GM21360 (cell line): ENCODE results near the gene CWC15.
"Not testable (repeated sequence)": the region's sequence is repeated elsewhere in the genome, so short reads cannot be mapped to it uniquely, and the experiment has no call there.

Source experiments
- ATAC-seq: cut with Tn5 transposase; IDR thresholded peaks from one replicate; pipeline ENCODE4 v1.9.1; 2021; ENCODE audit warnings: mild to moderate bottlenecking, moderate library complexity; ENCODE audit not compliant: unreplicated experiment

CWC15 gene

DNA sequence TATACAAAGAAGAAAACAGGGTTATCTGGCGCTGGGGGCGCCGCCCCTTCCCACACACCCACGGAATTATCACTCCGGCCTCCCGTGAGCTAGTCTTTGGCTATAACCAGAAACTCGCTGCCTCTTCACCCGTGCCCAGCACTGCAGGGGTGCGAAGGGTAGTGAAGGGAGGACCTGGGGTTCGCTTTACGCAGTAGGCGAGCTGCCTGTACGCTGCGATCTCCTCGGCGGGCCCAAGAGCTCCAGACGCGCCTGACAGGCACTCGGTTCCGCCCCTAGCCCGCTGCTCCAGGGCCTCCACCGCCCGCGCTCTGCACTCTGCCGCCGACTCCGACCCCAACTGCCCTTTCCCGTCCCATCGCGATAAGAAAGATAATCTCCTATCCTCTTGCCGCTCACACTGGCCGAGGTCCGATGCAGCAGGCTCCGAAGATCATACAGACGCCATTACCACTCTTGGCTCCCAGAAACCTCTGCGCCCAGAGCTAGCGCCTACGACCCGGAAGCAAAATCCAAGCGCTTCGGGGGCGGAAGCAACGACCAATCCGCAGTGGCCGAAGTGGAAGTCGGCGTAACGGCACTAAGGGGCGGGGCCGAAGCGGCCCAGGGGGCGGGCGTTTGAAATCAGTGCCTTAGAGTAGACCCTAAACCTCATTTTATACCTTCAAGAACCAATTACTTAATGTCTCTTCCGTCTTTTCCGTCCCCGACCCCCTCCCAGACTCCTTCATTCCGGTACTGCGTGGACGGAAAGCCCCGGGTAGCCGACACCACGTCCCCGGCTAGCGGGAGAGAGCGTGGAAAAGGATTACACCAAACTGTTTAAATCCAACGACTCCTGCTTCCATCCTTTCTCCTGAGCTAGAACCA is at the start of gene CWC15, which contains the start of gene KDM4D:
CWC15 (minus strand) TSS at position 458 of the 870 bp plus-strand sequence. CDS start 1,371 bp downstream, outside the sequence.
KDM4D (plus strand) TSS at position 611 of the 870 bp plus-strand sequence. CDS start 23,664 bp downstream, outside the sequence.
- ATAC-seq = peak; percentile 100

DNA sequence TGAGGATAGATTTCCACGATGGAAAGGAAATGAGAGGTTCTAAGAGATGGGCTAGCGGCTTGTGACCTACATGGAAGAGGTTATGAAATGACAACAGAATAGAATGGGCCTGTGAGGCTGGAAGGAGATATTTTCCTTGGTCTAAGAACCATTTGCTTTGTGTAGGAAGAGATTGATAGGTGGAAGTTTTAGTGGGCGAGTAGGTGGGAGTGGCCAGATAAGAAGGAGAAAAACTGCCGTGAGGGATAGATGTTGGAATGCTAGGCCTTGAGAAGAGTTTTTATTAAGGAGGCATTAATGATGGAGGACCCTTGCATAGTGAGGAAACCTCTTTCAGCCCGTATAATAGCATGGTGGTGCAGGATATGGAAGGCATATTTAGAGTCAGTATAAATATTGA is 48.1 kb upstream of the CWC15 start:
- ATAC-seq = not testable (repeated sequence)

DNA sequence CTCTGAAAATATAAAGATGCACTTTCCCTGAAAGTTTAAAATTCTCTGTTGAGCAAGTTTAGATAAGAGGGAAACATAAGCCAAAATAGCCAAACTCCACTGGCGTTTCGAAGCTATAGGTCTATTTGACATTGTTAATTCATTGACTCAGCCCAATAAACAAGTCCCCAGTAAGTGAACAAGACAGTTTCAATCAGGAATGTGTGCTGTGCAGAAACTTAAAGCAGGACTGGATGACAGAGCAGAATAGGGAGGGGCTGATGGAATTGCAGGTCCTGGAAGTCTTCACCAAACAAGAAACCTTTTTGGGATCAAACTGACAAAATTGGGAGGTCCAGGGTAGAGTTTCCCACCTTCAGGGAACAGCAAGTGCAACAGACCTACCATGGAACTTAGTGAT is 42.8 kb upstream of the CWC15 start:
- ATAC-seq = no peak

DNA sequence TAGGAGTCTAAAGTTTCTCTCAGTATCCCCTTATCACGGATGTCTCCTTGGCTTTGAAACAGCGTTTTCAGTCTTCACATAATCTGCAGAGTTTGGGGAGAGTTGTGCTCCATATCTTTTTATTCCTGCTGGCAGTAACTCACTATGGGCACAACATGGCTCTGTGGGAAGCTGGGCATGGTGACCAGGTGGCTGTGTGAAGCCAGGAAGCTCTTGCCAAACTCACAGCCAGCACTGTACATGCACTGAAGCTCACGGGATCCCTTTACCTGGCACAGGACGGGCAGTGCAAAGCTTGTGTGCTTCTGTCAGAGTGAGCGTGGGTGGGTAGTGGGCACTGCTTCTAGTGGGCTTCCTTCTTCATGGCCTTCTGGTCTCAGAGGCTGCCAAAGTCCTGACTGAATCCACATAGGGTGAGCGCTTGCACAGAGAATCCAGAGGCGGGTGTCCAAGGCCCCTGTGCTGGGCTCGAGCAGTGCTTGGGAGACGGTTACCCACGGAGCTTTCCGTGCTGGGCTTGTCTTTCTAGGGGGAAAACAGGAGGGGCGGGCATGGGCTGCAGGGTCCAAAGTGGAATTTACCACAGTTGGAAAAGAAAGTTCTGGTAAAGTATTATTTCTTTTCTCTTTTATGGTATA is 40.9 kb upstream of the CWC15 start:
- no peak for ATAC-seq

DNA sequence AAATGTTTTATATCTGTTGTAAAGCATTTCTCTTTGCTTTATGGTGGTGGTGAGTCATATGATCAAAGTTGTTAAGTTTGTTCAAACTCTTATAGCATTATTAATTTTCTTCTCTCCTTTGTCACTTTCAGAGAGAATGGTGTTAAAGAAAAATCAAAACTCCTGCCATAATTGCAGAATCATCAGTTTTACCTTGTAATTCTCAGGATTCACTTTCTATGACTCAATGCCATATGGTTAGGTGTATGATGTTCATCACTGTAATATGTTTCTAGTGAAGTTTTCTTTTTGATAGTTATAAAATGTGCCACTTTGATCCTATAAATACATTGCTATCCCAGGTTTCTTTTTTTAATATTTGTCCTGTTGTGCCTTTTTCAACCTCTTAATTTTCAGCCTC is 38.0 kb upstream of the CWC15 start:
- ATAC-seq = no peak

DNA sequence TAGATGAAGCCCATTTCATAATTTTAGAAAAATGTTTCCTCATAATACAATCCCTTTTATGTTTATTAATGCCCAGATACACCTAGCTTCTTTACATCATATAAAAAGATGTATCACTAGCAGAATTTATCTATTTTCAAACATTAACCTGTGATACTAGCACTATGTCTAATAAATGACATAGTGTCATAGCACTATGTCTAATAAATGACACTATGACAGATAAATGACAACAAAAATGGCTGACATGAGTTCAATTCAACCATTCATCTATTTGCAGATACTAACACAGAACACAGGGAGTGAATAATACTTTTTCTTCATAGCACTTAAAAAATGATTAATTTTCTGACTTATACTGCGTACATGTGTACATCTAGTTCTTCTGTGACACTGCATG is 32.3 kb upstream of the CWC15 start:
- ATAC-seq = no peak

DNA sequence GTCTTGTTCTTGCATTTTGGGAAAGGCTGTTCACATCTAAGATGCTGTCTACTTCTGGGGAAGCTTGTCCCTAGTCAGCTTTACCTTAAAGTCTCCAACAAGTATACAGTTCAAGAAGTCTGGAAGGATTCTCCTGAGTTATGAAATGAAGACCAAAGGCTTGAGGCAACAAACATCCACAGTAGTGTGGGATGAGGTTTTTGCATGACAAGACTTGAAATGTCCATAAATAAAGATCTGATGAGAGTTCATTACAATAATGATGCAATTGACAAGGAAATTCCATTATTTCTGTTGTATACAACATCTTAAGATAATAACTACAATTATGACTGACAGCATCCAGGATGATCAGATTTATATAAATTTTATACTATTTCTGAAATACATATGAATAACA is 30.4 kb upstream of the CWC15 start:
- ATAC-seq = no peak

DNA sequence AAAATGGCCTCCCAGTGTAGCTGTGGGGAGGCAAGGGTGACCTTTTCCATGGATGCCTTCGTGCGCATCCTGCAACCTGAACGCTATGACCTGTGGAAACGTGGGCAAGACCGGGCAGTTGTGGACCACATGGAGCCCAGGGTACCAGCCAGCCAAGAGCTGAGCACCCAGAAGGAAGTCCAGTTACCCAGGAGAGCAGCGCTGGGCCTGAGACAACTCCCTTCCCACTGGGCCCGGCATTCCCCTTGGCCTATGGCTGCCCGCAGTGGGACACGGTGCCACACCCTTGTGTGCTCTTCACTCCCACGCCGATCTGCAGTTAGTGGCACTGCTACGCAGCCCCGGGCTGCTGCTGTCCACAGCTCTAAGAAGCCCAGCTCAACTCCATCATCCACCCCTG is 24.9 kb upstream of the CWC15 start:
- ATAC-seq = no peak

DNA sequence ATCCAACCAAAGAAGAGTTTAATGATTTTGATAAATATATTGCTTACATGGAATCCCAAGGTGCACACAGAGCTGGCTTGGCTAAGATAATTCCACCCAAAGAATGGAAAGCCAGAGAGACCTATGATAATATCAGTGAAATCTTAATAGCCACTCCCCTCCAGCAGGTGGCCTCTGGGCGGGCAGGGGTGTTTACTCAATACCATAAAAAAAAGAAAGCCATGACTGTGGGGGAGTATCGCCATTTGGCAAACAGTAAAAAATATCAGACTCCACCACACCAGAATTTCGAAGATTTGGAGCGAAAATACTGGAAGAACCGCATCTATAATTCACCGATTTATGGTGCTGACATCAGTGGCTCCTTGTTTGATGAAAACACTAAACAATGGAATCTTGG is 24.1 kb upstream of the CWC15 start:
- no peak for ATAC-seq

DNA sequence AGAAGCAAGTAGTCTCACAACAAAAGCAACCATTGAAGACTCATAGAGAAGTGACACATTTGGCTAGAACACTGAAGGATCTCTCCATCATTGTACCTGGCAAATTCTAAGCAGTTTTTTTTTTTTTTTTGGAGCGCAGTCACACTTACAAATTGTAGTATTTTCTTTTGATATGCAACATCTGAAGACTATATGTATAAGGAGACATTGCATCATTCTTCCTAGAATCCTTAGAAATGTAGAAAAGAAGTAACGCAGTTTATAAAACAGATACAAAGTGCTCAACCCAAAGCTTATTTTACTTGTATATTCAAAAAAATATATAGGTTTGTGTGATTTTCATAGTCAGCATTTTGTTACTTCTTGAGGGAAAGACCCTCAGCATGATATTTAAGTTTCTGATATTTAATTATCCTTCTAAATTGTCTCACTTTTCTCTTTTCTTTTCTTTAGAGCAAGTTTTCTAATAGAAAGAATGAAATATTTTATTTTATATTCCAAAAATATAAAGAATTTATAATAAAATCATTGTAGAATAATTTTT is 20.1 kb upstream of the CWC15 start:
- no peak for ATAC-seq

DNA sequence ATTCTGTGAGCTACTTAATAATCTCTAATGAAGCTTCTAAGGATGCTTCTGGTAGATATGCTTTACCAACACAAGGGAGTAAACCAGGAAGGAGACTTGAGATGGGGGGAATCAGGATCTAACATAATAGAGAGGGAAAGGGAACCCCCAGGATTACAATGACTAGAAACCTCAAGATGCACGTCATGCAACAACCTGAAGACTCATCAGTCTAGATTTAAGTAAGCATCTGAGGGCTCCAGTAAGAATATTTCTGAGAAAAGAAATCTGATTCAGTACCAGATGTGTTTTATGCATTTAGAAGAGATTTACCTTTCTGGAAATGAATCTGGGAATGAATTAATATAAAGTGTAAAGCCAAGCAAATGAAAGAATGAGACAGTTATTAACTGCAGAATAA is 15.4 kb upstream of the CWC15 start:
- ATAC-seq = no peak

DNA sequence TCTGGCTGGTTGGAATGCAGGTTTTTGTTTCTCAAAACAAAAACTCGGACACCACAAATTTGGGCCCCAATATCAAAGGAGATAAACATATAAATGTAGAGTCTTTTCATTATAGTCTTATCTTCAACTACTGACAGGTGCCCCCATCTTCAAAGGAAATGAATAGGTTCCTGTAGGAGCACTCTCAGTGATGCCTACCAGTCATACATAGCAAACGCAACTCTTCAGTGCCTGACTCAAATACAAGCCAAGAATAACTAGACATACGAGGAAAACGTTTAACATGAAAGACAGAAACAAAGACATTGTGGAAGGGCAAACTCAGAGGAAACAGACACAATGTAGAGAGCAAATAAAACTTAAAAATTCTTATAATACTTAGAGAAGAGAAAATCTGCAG is 14.0 kb upstream of the CWC15 start:
- no peak for ATAC-seq

DNA sequence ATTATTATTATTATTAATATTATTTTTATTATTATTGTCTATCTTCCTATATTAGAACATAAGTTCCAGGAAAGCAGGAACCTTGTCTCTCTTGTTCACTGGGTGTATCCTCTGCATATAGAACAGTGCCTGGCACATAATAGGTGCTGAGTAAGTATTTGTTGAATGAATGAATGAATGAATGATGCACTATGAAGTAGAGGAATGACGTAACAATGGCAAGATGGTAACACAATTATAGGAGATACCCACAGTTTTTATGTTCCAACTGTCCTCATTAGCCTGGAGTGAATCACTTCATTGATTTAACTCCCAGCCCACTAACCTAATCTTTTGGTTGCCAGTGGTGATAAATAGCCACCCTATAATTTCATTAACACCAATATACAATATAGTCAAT is 2.2 kb upstream of the CWC15 start:
- ATAC-seq = no peak

DNA sequence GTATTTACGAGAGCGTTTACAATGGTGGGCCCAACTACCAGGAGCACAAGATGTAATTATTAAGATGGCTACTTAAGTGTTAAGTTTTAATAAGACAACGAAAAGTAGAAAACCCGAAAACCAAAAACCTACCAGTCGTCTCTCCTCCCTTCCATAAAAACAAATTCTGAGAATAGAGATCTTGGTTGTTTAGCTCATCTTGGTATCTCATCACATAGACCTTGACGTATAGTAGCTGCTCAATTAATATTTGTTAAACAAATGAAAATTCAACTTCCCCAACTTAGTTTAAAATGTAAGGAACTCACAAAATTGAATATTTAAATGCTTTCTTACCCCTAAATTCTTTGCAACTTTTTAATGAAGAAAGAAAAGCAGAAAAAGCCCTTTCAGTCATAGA is 822 bp upstream of the CWC15 start:
- ATAC-seq = no peak

DNA sequence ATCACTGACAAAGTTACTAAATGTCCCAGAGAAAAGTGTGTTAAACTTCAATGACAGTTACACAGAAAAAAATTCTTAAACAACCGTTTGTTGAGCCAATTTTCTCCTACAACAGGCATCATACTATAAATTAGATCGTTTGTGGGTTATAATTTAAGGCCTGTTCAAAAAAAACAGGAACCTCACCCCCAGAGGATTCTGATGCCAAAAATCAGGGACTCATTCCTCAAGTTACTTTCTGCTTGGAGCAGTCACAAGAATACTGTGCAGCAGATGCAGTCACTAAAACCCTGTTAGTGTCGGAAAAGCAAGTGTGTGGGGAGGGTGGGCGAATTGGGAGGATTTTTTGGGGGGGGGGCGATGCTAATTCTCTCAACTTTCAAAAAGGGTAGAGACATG is 657 bp downstream of the CWC15 start:
- ATAC-seq = no peak

DNA sequence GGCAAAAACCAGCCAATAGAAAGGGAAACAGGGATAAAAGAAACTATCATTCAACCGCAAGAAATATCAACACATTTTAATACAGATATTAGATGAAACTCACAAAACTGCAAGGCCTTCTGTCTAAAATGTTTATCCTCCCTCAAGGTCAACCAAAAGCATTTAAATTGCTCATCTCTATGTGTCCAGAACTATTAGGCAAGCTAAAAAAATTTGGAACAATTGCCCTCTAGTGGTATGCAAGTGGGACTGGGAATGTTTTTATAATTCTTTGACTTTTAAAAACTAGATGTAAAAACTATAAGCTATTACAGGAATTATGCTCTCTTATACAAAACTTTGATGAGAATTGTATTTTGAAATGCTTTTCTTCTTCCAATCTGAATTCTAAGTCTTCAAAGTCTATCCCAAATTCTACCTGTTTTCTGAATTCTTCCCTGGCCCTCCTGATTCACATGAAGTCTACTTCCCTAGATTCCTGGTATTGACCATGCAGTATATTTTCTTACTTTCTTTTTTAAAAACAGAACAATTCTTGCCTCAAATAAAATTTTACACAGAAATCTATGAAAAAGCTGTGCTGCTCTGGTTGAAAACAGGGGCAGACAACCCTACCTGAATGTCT is 4.9 kb downstream of the CWC15 start:
- no peak for ATAC-seq

DNA sequence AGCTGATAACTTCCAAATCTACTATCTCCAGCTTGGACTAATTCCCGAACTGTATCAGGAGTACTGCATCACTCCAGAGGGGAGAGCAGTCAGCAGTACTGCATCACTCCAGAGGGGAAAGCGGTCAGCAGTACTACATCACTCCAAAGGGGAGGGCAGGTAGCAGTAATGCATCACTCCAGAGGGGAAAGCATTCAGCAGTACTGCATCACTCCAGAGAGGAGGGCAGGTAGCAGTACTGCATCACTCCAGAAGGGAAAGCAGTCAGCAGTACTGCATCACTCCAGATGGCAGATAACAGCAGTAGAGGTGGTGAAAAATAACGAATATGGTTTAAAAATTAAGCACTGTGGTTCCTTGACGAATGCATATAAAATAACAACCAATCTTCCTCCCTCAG is 8.4 kb downstream of the CWC15 start:
- no peak for ATAC-seq

DNA sequence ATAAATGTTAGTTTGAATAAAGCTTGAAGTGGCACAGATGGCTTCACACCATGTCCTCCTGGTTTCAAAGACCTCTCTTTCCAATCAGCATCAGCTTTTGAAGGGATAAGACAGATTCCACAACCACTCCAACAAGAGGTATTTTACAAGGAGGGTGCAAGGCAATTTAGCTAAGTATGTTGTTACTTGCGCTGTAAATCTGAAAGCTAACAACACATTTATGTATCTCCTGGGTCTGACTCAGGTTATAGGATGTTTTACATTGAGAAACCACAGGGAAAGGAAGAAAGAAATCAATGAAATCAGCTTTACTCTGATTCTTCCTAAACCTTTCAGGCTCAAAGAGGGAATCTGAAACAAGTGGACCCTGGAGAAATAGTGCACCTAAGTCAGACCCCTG is 12.1 kb downstream of the CWC15 start:
- no peak for ATAC-seq

DNA sequence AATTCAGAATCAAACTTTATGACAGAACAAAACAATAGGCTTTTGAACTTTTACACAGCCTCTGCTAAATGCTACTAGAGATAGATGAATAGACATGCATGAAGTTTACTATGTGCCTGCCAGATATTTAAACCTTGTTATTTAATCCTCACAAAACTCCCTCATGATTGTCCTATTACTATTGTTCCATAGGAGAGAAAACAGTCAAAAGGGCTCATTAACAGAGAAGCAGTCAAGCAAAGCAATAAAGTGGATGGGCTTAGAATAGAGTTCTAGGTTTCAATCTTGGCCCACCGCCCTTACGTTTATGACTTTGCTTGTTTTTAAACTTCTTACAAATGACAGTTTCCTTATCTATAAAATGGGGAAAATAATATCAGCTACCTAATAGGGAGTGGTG is 12.9 kb downstream of the CWC15 start:
- no peak for ATAC-seq

DNA sequence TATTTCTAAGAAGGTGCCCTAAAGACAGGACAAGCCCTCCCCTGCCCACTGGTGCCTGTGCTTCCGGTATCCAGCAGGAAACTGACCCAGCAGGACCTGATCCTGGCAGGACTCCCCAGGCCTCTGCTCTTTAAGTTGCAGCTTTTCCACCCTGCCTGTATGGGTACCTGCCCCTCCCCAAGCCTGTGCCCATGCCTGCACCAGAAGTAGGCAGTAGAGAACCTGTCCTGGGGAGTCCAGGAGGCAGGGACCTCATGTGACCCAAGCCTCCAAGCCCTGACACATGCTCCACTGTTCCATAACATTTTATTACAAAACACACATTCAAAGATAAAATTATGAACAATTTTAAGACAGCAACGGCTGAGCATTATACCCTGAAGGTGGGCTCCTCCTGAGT is 14.2 kb downstream of the CWC15 start:
- ATAC-seq = no peak

DNA sequence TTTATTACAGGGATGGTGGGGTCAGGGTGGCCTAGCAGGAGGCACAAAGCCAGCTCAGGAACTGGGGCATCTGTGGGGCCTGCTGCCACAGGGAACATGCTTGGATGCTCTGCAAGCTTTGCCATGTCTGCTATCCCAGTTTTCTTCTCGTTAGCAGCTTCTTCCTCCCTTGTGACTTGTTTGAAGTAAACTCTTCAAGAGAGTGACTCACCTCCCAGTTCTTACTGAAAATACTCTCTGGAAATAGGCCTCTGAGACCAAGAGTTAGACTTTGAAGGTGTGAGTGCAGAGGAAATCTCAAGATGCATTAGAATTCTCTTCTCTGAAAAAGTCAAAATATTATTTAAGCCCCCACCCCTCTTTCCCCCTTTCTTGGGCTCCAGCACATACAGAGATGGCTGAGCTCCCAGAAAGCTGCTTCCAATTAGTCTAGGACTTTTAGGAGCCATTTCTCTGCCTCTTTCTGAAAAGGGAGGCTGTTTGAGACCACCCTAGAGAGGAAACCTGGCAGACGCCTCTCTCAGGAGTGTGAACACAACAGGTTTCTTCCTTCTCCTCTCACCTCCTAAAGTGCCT is 15.1 kb downstream of the CWC15 start:
- no peak for ATAC-seq
